Measurements from ENCODE around the gene CHL1. TPM values are rescaled to one million over a fixed set of nuclear protein-coding genes. Genes with fewer than 3 reads are reported as not detected.

Gene CHL1
- total and polyA plus RNA-seq, 2 donors (not counting 1 experiment from before 2014, with no cell fraction given), result 6.2 to 18.0 TPM

- Mint-ChIP-seq H3K4me3 (no peak overlapping the region), H3K27me3 (peaks cover 12% of the 10 kb centered on the region), H3K27ac (no peak overlapping the region), H3K4me1 (no peaks in the 10 kb centered on the region), H3K9me3 (ENCODE audit: insufficient read depth) (no peaks in the 10 kb centered on the region)
- H3K4me1 ChIP-seq (ENCODE audit: control insufficient read depth in 2 of 2, insufficient read depth in 2 of 2, low read length in 2 of 2), result no peaks in the 10 kb centered on the region
- no peaks in the 10 kb centered on the region for H4K20me1 ChIP-seq (ENCODE audit: control insufficient read depth, insufficient read depth, low read length, poor library complexity, severe bottlenecking)
- intact Hi-C loops (cut with micrococcal nuclease), result no loop called here
- no peak overlapping the region for H3K9ac ChIP-seq (ENCODE audit: low read length)
- H3K4me3 ChIP-seq (ENCODE audit: control extremely low read depth in 1 of 5, extremely low read depth in 1 of 5, insufficient read depth in 1 of 5, low read depth in 2 of 5, low read length in 4 of 5), result no peak overlapping the region
- no peaks in the 10 kb centered on the region for H3K9me3 ChIP-seq (ENCODE audit: control extremely low read depth in 1 of 3, control insufficient read depth in 2 of 3, insufficient read depth in 1 of 3, low read length in 2 of 3)
- H3K4me2 ChIP-seq (replicated peaks; ENCODE audit: low read depth, low read length, poor library complexity, severe bottlenecking), result no peak overlapping the region
- H3K79me2 ChIP-seq (ENCODE audit: control insufficient read depth, insufficient read depth, low read length), result no peaks in the 10 kb centered on the region
- CTCF ChIA-PET, result no interaction called here
- no peak for DNase-seq
- H3K27me3 ChIP-seq (replicated peaks in 1 of 4; ENCODE audit: control extremely low read depth in 1 of 4, control insufficient read depth in 3 of 4, insufficient read depth in 4 of 4, low read length in 3 of 4), result no peaks in the 10 kb centered on the region
- no peak for TF ChIP-seq EZH2 (IDR thresholded peaks at IDR 0.05; ENCODE audit: borderline replicate concordance, insufficient read depth, low read depth, low read length, poor library complexity, severe bottlenecking)
- no peak for TF ChIP-seq CTCF (IDR thresholded peaks at IDR 0.05)
- no peaks in the 10 kb centered on the region for H3K36me3 ChIP-seq (replicated peaks in 1 of 2; ENCODE audit: control extremely low read depth in 1 of 2, control insufficient read depth in 1 of 2, extremely low read depth in 1 of 2, insufficient read depth in 2 of 2, low read length in 1 of 2)
- ATAC-seq (ENCODE audit: low read depth), result no peak
- H2AFZ ChIP-seq (ENCODE audit: insufficient read depth, low read depth, low read length, poor library complexity, severe bottlenecking), result no peak overlapping the region
- H3K27ac ChIP-seq (ENCODE audit: low read length in 2 of 2), result no peak overlapping the region
- POLR2A ChIA-PET, result no interaction called here
Measured at GRCh38 chr3:166071-166470, 30.5 kb upstream of the CHL1 start.

GRCh38 chr3:166799-167198 is 29.8 kb upstream of the CHL1 start:
- H3K4me2 ChIP-seq (replicated peaks; ENCODE audit: low read depth, low read length, poor library complexity, severe bottlenecking), result no peak overlapping the region
- ATAC-seq (ENCODE audit: low read depth), result no peak
- Mint-ChIP-seq H3K4me1 (no peaks in the 10 kb centered on the region), H3K4me3 (no peak overlapping the region), H3K9me3 (ENCODE audit: insufficient read depth) (no peaks in the 10 kb centered on the region), H3K27me3 (peaks cover 12% of the 10 kb centered on the region), H3K27ac (no peak overlapping the region)
- WGBS (ENCODE audit: insufficient coverage), result 100% methylated on average over 2 of the region's 5 CpGs
- no peak for DNase-seq
- no peaks in the 10 kb centered on the region for H3K79me2 ChIP-seq (ENCODE audit: control insufficient read depth, insufficient read depth, low read length)
- H3K4me1 ChIP-seq (ENCODE audit: control insufficient read depth in 2 of 2, insufficient read depth in 2 of 2, low read length in 2 of 2), result no peaks in the 10 kb centered on the region
- ChIA-PET POLR2A (no interaction called here), CTCF (interaction anchor here (0.5 kb wide), 1 partner anchor 166 kb away, joined by 3 read pairs; no protein-coding TSS in a partner anchor)
- H3K27ac ChIP-seq (ENCODE audit: low read length in 2 of 2), result no peak overlapping the region
- no peaks in the 10 kb centered on the region for H3K36me3 ChIP-seq (replicated peaks in 1 of 2; ENCODE audit: control extremely low read depth in 1 of 2, control insufficient read depth in 1 of 2, extremely low read depth in 1 of 2, insufficient read depth in 2 of 2, low read length in 1 of 2)
- no peak overlapping the region for H3K9ac ChIP-seq (ENCODE audit: low read length)
- no peak overlapping the region for H3K4me3 ChIP-seq (ENCODE audit: control extremely low read depth in 1 of 5, extremely low read depth in 1 of 5, insufficient read depth in 1 of 5, low read depth in 2 of 5, low read length in 4 of 5)
- no peak for TF ChIP-seq EZH2 (IDR thresholded peaks at IDR 0.05; ENCODE audit: borderline replicate concordance, insufficient read depth, low read depth, low read length, poor library complexity, severe bottlenecking)
- TF ChIP-seq CTCF (IDR thresholded peaks at IDR 0.05), result no peak
- no peaks in the 10 kb centered on the region for H3K9me3 ChIP-seq (ENCODE audit: control extremely low read depth in 1 of 3, control insufficient read depth in 2 of 3, insufficient read depth in 1 of 3, low read length in 2 of 3)
- H3K27me3 ChIP-seq (replicated peaks in 1 of 4; ENCODE audit: control extremely low read depth in 1 of 4, control insufficient read depth in 3 of 4, insufficient read depth in 4 of 4, low read length in 3 of 4), result no peaks in the 10 kb centered on the region
- H4K20me1 ChIP-seq (ENCODE audit: control insufficient read depth, insufficient read depth, low read length, poor library complexity, severe bottlenecking), result no peaks in the 10 kb centered on the region
- intact Hi-C loops (cut with micrococcal nuclease), result no loop called here
- H2AFZ ChIP-seq (ENCODE audit: insufficient read depth, low read depth, low read length, poor library complexity, severe bottlenecking), result no peak overlapping the region
